HG03520 (cell line): ENCODE data around the gene MAST3.
A peak's percentile ranks its signal among the peaks of the same experiment; 100 is the strongest.

Experiments used
- ATAC-seq: cut with Tn5 transposase; IDR thresholded peaks from one replicate; pipeline ENCODE4 v1.9.1; 2021; ENCODE audit warnings: mild to moderate bottlenecking, moderate library complexity; ENCODE audit not compliant: unreplicated experiment

Gene MAST3

GRCh38 chr19:18176367-18177310 is 79.1 kb downstream of the MAST3 start:
- ATAC-seq: no peak

GRCh38 chr19:18179957-18180356 is 82.4 kb downstream of the MAST3 start:
- ATAC-seq: no peak

GRCh38 chr19:18183529-18183928 is 86.0 kb downstream of the MAST3 start:
- ATAC-seq: no peak

- ATAC-seq: no peak
Measured at GRCh38 chr19:18185538-18185937, 88.0 kb downstream of the MAST3 start.

GRCh38 chr19:18190278-18190677 is 92.7 kb downstream of the MAST3 start:
- no peak for ATAC-seq

- ATAC-seq: no peak
Measured at GRCh38 chr19:18191640-18192062, 94.1 kb downstream of the MAST3 start.

- peak; percentile 81 for ATAC-seq
Measured at GRCh38 chr19:18192673-18193387, 95.3 kb downstream of the MAST3 start, which contains the start of gene MPV17L2. Gene MPV17L2 (plus strand): TSS chr19:18193218. CDS start chr19:18193282, 64 bp downstream.

GRCh38 chr19:18193388-18194180 is 96.0 kb downstream of the MAST3 start:
- no peak for ATAC-seq

- no peak for ATAC-seq
Measured at GRCh38 chr19:18194181-18194530, 96.6 kb downstream of the MAST3 start.

- ATAC-seq: no peak
Measured at GRCh38 chr19:18194554-18195238, 97.1 kb downstream of the MAST3 start.

- no peak for ATAC-seq
Measured at GRCh38 chr19:18196511-18196845, 98.9 kb downstream of the MAST3 start.

- no peak for ATAC-seq
Measured at GRCh38 chr19:18197306-18197705, 99.7 kb downstream of the MAST3 start.

- no peak for ATAC-seq
Measured at GRCh38 chr19:18197941-18198340, 100.4 kb downstream of the MAST3 start.

- ATAC-seq: no peak
Measured at GRCh38 chr19:18198374-18198773, 100.8 kb downstream of the MAST3 start.
